ENCODE data around the gene INSIG2.

- TF ChIP-seq POLR2AphosphoS5 (IDR thresholded peaks at IDR 0.05; ENCODE audit: low read depth, low read length) (no peak), TAF1 (IDR thresholded peaks at IDR 0.05; ENCODE audit: borderline replicate concordance, low read depth, low read length) (no peak), POLR2A (IDR thresholded peaks at IDR 0.05; ENCODE audit: low read depth, low read length) (no peak)
Measured at GRCh38 chr2:118134650-118135049, 46.4 kb downstream of the INSIG2 start.

Measured in GM12892 (cell line).